A549 (cell line): Measurements from ENCODE around the gene PELI2.

Source experiments
- BHLHE40 ChIP-seq: IDR thresholded peaks from 2 replicates; pipeline ENCODE4 v1.6.1; 2012; ENCODE audit warnings: low read depth, low read length, inconsistent platforms
- CTCF ChIP-seq: fragments of >200 bp; sonication (Bioruptor Twin); formaldehyde crosslinking; IDR thresholded peaks from 3 replicates; pipeline ENCODE4 v1.5.1; 2016
- NR3C1 ChIP-seq: fragments of >200 bp; sonication (Bioruptor Twin); formaldehyde crosslinking; IDR thresholded peaks from 3 replicates; pipeline ENCODE4 v1.6.1; 2017
- POLR2A ChIP-seq: IDR thresholded peaks from 2 replicates; pipeline ENCODE4 v1.6.1; 2012; ENCODE audit warnings: mild to moderate bottlenecking, low read length
- TF ChIP-seq, protein P1 (sequence below): IDR thresholded peaks from 2 replicates; pipeline ENCODE4 v1.6.1; 2012

DNA sequence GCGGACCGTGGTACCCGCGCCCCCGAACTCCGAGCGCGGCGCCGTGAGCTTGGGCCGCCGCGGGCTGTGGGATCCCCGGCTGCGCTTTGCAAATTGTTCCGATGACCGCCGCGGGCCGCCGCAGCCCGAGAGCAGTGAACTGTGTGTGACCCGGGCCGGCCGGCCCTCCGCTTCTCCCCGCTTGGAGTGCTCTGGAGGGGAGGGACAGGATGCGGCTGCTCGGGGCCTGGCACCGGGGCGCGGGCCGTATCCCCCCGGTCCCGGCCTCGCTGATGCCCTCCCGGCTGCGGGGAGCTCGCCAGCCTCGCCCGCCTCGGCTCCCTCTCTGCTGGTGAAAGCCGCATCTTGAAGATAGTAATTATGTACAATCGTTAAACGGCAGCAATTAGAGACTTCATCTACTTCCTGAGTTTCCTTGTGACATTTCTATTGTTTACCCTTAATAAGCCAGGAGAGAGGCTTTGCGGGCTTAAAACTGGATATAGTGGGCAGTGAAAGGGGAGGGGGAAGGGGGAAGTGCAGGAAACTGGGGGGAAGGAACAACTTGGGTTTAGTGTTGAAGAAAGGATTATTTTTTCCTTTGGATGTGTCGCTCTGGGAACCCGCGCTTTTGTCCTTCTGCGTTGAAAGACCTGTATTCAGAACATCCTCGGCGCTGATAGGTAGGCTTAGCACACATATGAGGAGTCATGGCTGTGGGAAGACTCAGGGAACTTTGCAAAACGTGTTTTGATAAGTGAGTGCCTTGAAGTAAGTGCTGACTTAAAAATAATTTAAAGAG is 1.2 kb downstream of the PELI2 start:
- TF ChIP-seq POLR2A (no peak), BHLHE40 (no peak), CTCF (no peak), NR3C1 (no peak)
- TF ChIP-seq, protein P1, sequence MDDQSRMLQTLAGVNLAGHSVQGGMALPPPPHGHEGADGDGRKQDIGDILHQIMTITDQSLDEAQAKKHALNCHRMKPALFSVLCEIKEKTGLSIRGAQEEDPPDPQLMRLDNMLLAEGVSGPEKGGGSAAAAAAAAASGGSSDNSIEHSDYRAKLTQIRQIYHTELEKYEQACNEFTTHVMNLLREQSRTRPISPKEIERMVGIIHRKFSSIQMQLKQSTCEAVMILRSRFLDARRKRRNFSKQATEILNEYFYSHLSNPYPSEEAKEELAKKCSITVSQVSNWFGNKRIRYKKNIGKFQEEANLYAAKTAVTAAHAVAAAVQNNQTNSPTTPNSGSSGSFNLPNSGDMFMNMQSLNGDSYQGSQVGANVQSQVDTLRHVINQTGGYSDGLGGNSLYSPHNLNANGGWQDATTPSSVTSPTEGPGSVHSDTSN, result no peak
